PC-3 (cell line): ENCODE results near the gene AQP6. TPM values are rescaled to one million over a fixed set of nuclear protein-coding genes. Genes with fewer than 3 reads are reported as not detected.

ENCODE experiments used
- ATAC-seq: fragments of 200-7000 bp; cut with Tn5 transposase; 2 replicates; pipeline ENCODE4 v1.9.1; 2020; ENCODE audit warnings: mild to moderate bottlenecking, moderate library complexity
- BruUV-seq: library from RNA; stranded (reverse); fragments of 400-500 nt; replicated peaks from 2 replicates; lab custom pipeline; 2021; lab: Mats Ljungman, UMichigan
- CTCF ChIA-PET: fragments of 300-600 bp; sonication (Branson Sonifier 250); formaldehyde crosslinking; loops from one replicate; lab custom pipeline; 2022; ENCODE audit warnings: antibody characterized with exemption; lab: Charles Lee
- POLR2A ChIA-PET: fragments of 300-600 bp; sonication (Branson Sonifier 250); formaldehyde crosslinking; loops from one replicate; lab custom pipeline; 2022; ENCODE audit warnings: antibody characterized with exemption; ENCODE audit not compliant: unreplicated experiment; lab: Charles Lee
- DNase-seq: peaks from one replicate; pipeline ENCODE4 v3.0.0-alpha.2; 2015
- H2AFZ ChIP-seq: fragments of 300-600 bp; sonication (generic); 2 replicates; pipeline ENCODE4 v1.6.0; 2016; ENCODE audit warnings: antibody characterized with exemption, low read length
- H3F3A ChIP-seq: fragments of 300-600 bp; sonication (generic); one replicate; pipeline ENCODE4 v1.6.0; 2017; ENCODE audit warnings: antibody characterized with exemption, low read length, control low read depth, mild to moderate bottlenecking; ENCODE audit not compliant: unreplicated experiment
- H3K27ac ChIP-seq: fragments of 300-600 bp; sonication (generic); 2 replicates; pipeline ENCODE4 v1.5.1; 2016; ENCODE audit warnings: mild to moderate bottlenecking, low read length
- H3K27me3 ChIP-seq: fragments of 300-600 bp; sonication (generic); 2 replicates; pipeline ENCODE4 v1.6.1; 2016; ENCODE audit warnings: low read length, mixed read lengths
- H3K36me3 ChIP-seq: fragments of 300-600 bp; sonication (generic); 2 replicates; pipeline ENCODE4 v1.6.1; 2016; ENCODE audit warnings: low read depth, mixed run types, low read length, mixed read lengths
- H3K4me1 ChIP-seq: fragments of 300-600 bp; sonication (generic); 2 replicates; pipeline ENCODE4 v1.5.1; 2016; ENCODE audit warnings: low read length; ENCODE audit not compliant: insufficient read depth
- H3K4me2 ChIP-seq: fragments of 300-600 bp; sonication (generic); 2 replicates; pipeline ENCODE4 v1.6.0; 2016; ENCODE audit warnings: low read length
- H3K4me3 ChIP-seq: fragments of 300-600 bp; sonication (generic); 2 replicates; pipeline ENCODE4 v1.5.1; 2016; ENCODE audit warnings: mild to moderate bottlenecking, low read length, mixed read lengths
- H3K79me2 ChIP-seq: fragments of 300-600 bp; sonication (generic); 2 replicates; pipeline ENCODE4 v1.6.1; 2017; ENCODE audit warnings: low read length, mixed read lengths
- H3K9ac ChIP-seq: fragments of 300-600 bp; sonication (generic); 2 replicates; pipeline ENCODE4 v1.6.0; 2016; ENCODE audit warnings: mild to moderate bottlenecking, low read length
- H3K9me2 ChIP-seq: fragments of 300-600 bp; sonication (generic); replicated peaks from 2 replicates; pipeline ENCODE4 v1.6.1; 2016; ENCODE audit warnings: mixed run types, low read length, mixed read lengths
- H3K9me3 ChIP-seq: fragments of 300-600 bp; sonication (generic); 2 replicates; pipeline ENCODE4 v1.6.1; 2016; ENCODE audit warnings: low read length, mixed read lengths
- H4K20me1 ChIP-seq: fragments of 300-600 bp; sonication (generic); 2 replicates; pipeline ENCODE4 v1.6.1; 2016; ENCODE audit warnings: low read length, mixed read lengths
- EZH2 ChIP-seq: fragments of 300-600 bp; sonication (generic); IDR thresholded peaks from one replicate; pipeline ENCODE4 v1.6.1; 2017; ENCODE audit warnings: antibody characterized with exemption, mild to moderate bottlenecking, low read length; ENCODE audit not compliant: unreplicated experiment
- EZH2phosphoT487 ChIP-seq: fragments of 300-600 bp; sonication (generic); IDR thresholded peaks from 2 replicates; pipeline ENCODE4 v1.6.1; 2018; ENCODE audit warnings: mild to moderate bottlenecking, antibody characterized with exemption, low read length, borderline replicate concordance
- intact Hi-C: fragments of 100-400 bp; cut with micrococcal nuclease; formaldehyde crosslinking; loops from 2 replicates; pipeline ENCODE4 v1.9.0; 2023
- total RNA-seq: library from RNA; depleted of rRNA; stranded (reverse); fragments of >200 nt; gene quantifications from 2 replicates; pipeline ENCODE4 v1.2.3, GENCODE V29; 2014
- TF ChIP-seq, protein P1 (sequence below): fragments of 300-600 bp; sonication (generic); conservative IDR thresholded peaks from 2 replicates; pipeline ENCODE4 v1.5.1; 2017; ENCODE audit warnings: antibody characterized with exemption, low read depth, mild to moderate bottlenecking, low read length

The AQP6 gene
- total RNA-seq, 1 experiment from 2014 or later, result not detected

- CTCF ChIA-PET, result no interaction called here
- Histone ChIP-seq H3K4me2 (no peak within 1 kb of the TSS), H3K4me1 (peaks cover 4% of the 10 kb centered on the region; the same call in 1 of the 2 replicates), H3F3A (no peaks in the 10 kb centered on the region), H3K4me3 (no peak within 1 kb of the TSS), H3K9ac (no peak within 1 kb of the TSS), H3K9me2 (no peaks in the 10 kb centered on the region), H3K36me3 (no peaks in the 10 kb centered on the region), H3K27me3 (no peaks in the 10 kb centered on the region), H4K20me1 (no peaks in the 10 kb centered on the region), H3K79me2 (no peaks in the 10 kb centered on the region), H2AFZ (no peak within 1 kb of the TSS), H3K9me3 (no peaks in the 10 kb centered on the region), H3K27ac (no peak within 1 kb of the TSS)
- no peak for TF ChIP-seq EZH2
- no peak for TF ChIP-seq EZH2phosphoT487
- TF ChIP-seq, protein P1, sequence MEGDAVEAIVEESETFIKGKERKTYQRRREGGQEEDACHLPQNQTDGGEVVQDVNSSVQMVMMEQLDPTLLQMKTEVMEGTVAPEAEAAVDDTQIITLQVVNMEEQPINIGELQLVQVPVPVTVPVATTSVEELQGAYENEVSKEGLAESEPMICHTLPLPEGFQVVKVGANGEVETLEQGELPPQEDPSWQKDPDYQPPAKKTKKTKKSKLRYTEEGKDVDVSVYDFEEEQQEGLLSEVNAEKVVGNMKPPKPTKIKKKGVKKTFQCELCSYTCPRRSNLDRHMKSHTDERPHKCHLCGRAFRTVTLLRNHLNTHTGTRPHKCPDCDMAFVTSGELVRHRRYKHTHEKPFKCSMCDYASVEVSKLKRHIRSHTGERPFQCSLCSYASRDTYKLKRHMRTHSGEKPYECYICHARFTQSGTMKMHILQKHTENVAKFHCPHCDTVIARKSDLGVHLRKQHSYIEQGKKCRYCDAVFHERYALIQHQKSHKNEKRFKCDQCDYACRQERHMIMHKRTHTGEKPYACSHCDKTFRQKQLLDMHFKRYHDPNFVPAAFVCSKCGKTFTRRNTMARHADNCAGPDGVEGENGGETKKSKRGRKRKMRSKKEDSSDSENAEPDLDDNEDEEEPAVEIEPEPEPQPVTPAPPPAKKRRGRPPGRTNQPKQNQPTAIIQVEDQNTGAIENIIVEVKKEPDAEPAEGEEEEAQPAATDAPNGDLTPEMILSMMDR, result no peak
- POLR2A ChIA-PET, result no interaction called here
- intact Hi-C loops, result no loop called here
- no TSS peak for BruUV-seq
- no peak for ATAC-seq
- DNase-seq, result no peak
Measured at GRCh38 chr12:49950273-49951251, 22.2 kb upstream of the AQP6 start, which contains the start of gene AQP2. Gene AQP2, plus strand, starts transcription at chr12:49950737. Its CDS starts 94 bp downstream, at chr12:49950831.

GRCh38 chr12:49951411-49952240, 21.1 kb upstream of the AQP6 start:
- H3F3A ChIP-seq, result no peaks in the 10 kb centered on the region
- no peak overlapping the region for H2AFZ ChIP-seq
- no peaks in the 10 kb centered on the region for H3K9me2 ChIP-seq
- H3K79me2 ChIP-seq, result no peaks in the 10 kb centered on the region
- H3K9me3 ChIP-seq, result no peaks in the 10 kb centered on the region
- intact Hi-C loops, result no loop called here
- no peaks in the 10 kb centered on the region for H3K27me3 ChIP-seq
- ChIA-PET POLR2A (no interaction called here), CTCF (no interaction called here)
- no peaks in the 10 kb centered on the region for H3K36me3 ChIP-seq
- DNase-seq, result no peak
- H3K4me1 ChIP-seq, result no peaks in the 10 kb centered on the region
- no peak for ATAC-seq
- no peaks in the 10 kb centered on the region for H4K20me1 ChIP-seq
- H3K4me2 ChIP-seq, result no peak overlapping the region
- BruUV-seq, result no TSS peak
- no peak overlapping the region for H3K4me3 ChIP-seq
- no peak overlapping the region for H3K27ac ChIP-seq
- TF ChIP-seq EZH2phosphoT487 (no peak), EZH2 (no peak)
- TF ChIP-seq, protein P1, result no peak
- H3K9ac ChIP-seq, result no peak overlapping the region
